NB4 (cell line): ENCODE measurements around the gene KCNS1.

Experiments
- MAX ChIP-seq: IDR thresholded peaks from 2 replicates; pipeline ENCODE4 v1.6.1; 2011; ENCODE audit warnings: low read depth, low read length
- MYC ChIP-seq: IDR thresholded peaks from 2 replicates; pipeline ENCODE4 v1.6.1; 2011; ENCODE audit warnings: low read depth, low read length
- TF ChIP-seq, protein P1 (sequence below): IDR thresholded peaks from one replicate; pipeline ENCODE4 v1.5.1; 2012; ENCODE audit warnings: low read depth, low read length

- no peak for TF ChIP-seq MYC
- TF ChIP-seq, protein P1, sequence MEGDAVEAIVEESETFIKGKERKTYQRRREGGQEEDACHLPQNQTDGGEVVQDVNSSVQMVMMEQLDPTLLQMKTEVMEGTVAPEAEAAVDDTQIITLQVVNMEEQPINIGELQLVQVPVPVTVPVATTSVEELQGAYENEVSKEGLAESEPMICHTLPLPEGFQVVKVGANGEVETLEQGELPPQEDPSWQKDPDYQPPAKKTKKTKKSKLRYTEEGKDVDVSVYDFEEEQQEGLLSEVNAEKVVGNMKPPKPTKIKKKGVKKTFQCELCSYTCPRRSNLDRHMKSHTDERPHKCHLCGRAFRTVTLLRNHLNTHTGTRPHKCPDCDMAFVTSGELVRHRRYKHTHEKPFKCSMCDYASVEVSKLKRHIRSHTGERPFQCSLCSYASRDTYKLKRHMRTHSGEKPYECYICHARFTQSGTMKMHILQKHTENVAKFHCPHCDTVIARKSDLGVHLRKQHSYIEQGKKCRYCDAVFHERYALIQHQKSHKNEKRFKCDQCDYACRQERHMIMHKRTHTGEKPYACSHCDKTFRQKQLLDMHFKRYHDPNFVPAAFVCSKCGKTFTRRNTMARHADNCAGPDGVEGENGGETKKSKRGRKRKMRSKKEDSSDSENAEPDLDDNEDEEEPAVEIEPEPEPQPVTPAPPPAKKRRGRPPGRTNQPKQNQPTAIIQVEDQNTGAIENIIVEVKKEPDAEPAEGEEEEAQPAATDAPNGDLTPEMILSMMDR, result no peak
- no peak for TF ChIP-seq MAX
Measured at GRCh38 chr20:45140836-45141235, 39.9 kb upstream of the KCNS1 start.
